OCI-LY3 (cell line): ENCODE measurements around the gene GPX1.
"Not testable (repeated sequence)": the region's sequence is repeated elsewhere in the genome, so short reads cannot be mapped to it uniquely, and the experiment has no call there.

ENCODE experiments used
- H2AFZ ChIP-seq: fragments of 200-600, 300-600 bp; shearing (Covaris generic); 2 replicates; pipeline ENCODE4 v1.6.0; 2014; ENCODE audit warnings: antibody characterized with exemption, low read depth, low read length
- H3K27ac ChIP-seq: fragments of 200-600, 300-600 bp; sonication (generic); 2 replicates; pipeline ENCODE4 v1.5.1; 2014; ENCODE audit warnings: mild to moderate bottlenecking, low read length, moderate library complexity, mixed read lengths
- H3K27me3 ChIP-seq: fragments of 200-600, 300-600 bp; sonication (generic); 2 replicates; pipeline ENCODE4 v1.6.1; 2014; ENCODE audit warnings: low read depth, low read length, mixed read lengths
- H3K36me3 ChIP-seq: fragments of 200-600, 300-600 bp; sonication (generic); replicated peaks from 2 replicates; pipeline ENCODE3; 2014; ENCODE audit warnings: low read depth, low read length, mixed read lengths
- H3K4me1 ChIP-seq: fragments of 300-600, 200-600 bp; sonication (generic); 2 replicates; pipeline ENCODE4 v1.6.1; 2014; ENCODE audit warnings: low read length, mixed read lengths
- H3K4me2 ChIP-seq: fragments of 200-600, 300-600 bp; sonication (generic); 2 replicates; pipeline ENCODE4 v1.6.1; 2014; ENCODE audit warnings: low read length, mixed read lengths
- H3K4me3 ChIP-seq: fragments of 300-600, 200-600 bp; sonication (generic); 2 replicates; pipeline ENCODE4 v1.5.1; 2014; ENCODE audit warnings: antibody characterized with exemption, mild to moderate bottlenecking, low read length, moderate library complexity
- H3K79me2 ChIP-seq: fragments of 300-600, 200-600 bp; shearing (Covaris generic); 2 replicates; pipeline ENCODE4 v1.6.1; 2014; ENCODE audit warnings: mild to moderate bottlenecking, low read length, mixed read lengths
- H3K9ac ChIP-seq: fragments of 300-600, 200-600 bp; shearing (Covaris generic); 2 replicates; pipeline ENCODE4 v1.6.0; 2014; ENCODE audit warnings: mild to moderate bottlenecking, low read length, moderate library complexity
- H3K9me3 ChIP-seq: fragments of 200-600, 300-600 bp; shearing (Covaris generic); 2 replicates; pipeline ENCODE4 v1.6.1; 2014; ENCODE audit warnings: low read length, mixed read lengths; ENCODE audit not compliant: insufficient read depth
- H4K20me1 ChIP-seq: fragments of 200-600, 300-600 bp; sonication (generic); 2 replicates; pipeline ENCODE4 v1.6.1; 2016; ENCODE audit warnings: low read length, mixed read lengths; ENCODE audit not compliant: insufficient read depth
- CTCF ChIP-seq: fragments of 200-600, 300-600 bp; sonication (generic); IDR thresholded peaks from 2 replicates; pipeline ENCODE4 v1.5.1; 2014; ENCODE audit warnings: antibody characterized with exemption, low read length, low read depth
- EZH2phosphoT487 ChIP-seq: fragments of 200-600 bp; shearing (Covaris generic); IDR thresholded peaks from 2 replicates; pipeline ENCODE4 v1.6.1; 2018; ENCODE audit warnings: antibody characterized with exemption, mixed run types, low read depth

GPX1 gene

DNA sequence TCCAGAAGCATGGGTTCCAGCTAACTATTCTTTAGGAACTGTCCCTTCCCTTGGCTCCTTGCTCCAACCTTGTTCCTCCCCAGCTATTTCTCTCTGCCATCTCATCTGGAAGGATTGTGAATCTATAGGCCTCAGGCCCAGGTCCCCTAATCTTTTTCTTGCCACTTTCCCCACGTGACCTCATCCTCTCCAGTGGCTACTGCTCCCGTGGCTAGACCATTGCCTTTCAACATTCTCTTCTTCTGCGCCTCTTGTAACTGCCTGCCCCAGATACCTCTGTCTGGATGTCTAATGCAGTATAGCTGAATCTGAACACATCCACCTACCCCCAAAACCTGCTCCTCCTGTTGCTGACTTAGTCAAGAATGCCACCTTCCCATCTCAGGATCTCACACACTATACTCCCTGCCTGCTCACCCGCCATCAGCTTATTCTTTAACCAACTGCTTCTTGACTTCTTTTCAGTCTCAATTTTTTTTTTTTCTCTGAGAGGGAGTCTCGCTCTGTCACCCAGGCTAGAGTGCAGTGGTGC lies 5.2 kb downstream of the GPX1 start:
- TF ChIP-seq CTCF (no peak), EZH2phosphoT487 (no peak)
- peaks cover 26% of the 10 kb centered on the region for H3K4me1 ChIP-seq
- H4K20me1 ChIP-seq = no peaks in the 10 kb centered on the region
- H3K4me2 ChIP-seq = no peak overlapping the region
- peaks cover 14% of the 10 kb centered on the region for H3K36me3 ChIP-seq
- no peak overlapping the region for H3K9ac ChIP-seq
- no peaks in the 10 kb centered on the region for H3K27me3 ChIP-seq
- peaks cover 16% of the 10 kb centered on the region for H3K79me2 ChIP-seq
- H3K9me3 ChIP-seq = no peaks in the 10 kb centered on the region
- no peak overlapping the region for H3K27ac ChIP-seq
- H3K4me3 ChIP-seq = no peak overlapping the region
- H2AFZ ChIP-seq = no peak overlapping the region

- TF ChIP-seq EZH2phosphoT487 = no peak
- TF ChIP-seq CTCF = no peak
- H3K9me3 ChIP-seq = no peaks in the 10 kb centered on the region
- H3K4me1 ChIP-seq = peaks cover 23% of the 10 kb centered on the region
- no peak overlapping the region for H3K27ac ChIP-seq
- H3K9ac ChIP-seq = no peak overlapping the region
- H3K4me3 ChIP-seq = no peak overlapping the region
- H3K4me2 ChIP-seq = 0 out of 2 replicates have a peak overlapping the region, but pooled peaks have one; percentile 6
- H4K20me1 ChIP-seq = no peaks in the 10 kb centered on the region
- no peak overlapping the region for H2AFZ ChIP-seq
- peaks cover 10% of the 10 kb centered on the region for H3K79me2 ChIP-seq
- no peaks in the 10 kb centered on the region for H3K27me3 ChIP-seq
- peaks cover 14% of the 10 kb centered on the region for H3K36me3 ChIP-seq
Observed at GRCh38 chr3:49352281-49352680, 5.9 kb downstream of the GPX1 start.

DNA sequence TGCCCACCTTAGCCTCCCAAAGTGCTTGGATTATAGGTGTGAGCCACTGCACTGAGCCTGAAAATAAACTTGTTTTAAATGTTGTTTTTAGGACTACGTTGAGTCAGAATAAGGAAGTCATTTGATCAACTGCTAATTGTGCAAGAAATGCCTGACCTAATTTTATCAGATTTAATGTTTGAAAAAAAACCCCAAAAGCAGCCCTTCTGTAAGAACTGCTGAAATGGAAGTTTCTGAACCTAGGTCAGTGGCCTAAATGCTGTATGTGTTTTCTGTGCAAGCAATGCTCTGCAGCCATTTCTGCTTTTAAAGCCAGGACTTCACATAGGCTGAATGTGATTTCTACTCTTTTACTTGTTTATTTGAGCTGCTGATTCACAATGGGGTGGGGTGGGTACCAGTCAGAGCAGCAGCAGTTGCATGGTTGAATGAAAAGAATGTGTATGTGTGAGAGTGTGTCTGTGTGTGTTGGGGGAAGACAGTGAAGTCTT lies 6.6 kb downstream of the GPX1 start:
- H2AFZ ChIP-seq = peak overlapping the region; percentile 74; the same call in 1 of the 2 replicates
- H3K4me3 ChIP-seq = no peak overlapping the region
- no peak overlapping the region for H3K9ac ChIP-seq
- H3K4me2 ChIP-seq = peak overlapping the region; percentile 31; the same call in 1 of the 2 replicates
- no peaks in the 10 kb centered on the region for H3K27me3 ChIP-seq
- H3K79me2 ChIP-seq = peaks cover 5% of the 10 kb centered on the region
- TF ChIP-seq EZH2phosphoT487 (no peak), CTCF (no peak)
- peaks cover 22% of the 10 kb centered on the region for H3K4me1 ChIP-seq
- H3K9me3 ChIP-seq = no peaks in the 10 kb centered on the region
- H3K36me3 ChIP-seq = peaks cover 14% of the 10 kb centered on the region
- no peaks in the 10 kb centered on the region for H4K20me1 ChIP-seq
- H3K27ac ChIP-seq = 0 out of 2 replicates have a peak overlapping the region, but pooled peaks have one; percentile 25

GRCh38 chr3:49349348-49350114 lies 8.6 kb downstream of the GPX1 start:
- Histone ChIP-seq H3K4me3 (no peak overlapping the region), H3K79me2 (no peaks in the 10 kb centered on the region), H3K9me3 (no peaks in the 10 kb centered on the region), H2AFZ (no peak overlapping the region), H3K4me1 (peaks cover 35% of the 10 kb centered on the region), H3K27ac (no peak overlapping the region), H3K36me3 (peaks cover 3% of the 10 kb centered on the region), H3K9ac (no peak overlapping the region), H3K4me2 (no peak overlapping the region), H4K20me1 (no peaks in the 10 kb centered on the region), H3K27me3 (no peaks in the 10 kb centered on the region)
- TF ChIP-seq EZH2phosphoT487 (no peak), CTCF (no peak)

DNA sequence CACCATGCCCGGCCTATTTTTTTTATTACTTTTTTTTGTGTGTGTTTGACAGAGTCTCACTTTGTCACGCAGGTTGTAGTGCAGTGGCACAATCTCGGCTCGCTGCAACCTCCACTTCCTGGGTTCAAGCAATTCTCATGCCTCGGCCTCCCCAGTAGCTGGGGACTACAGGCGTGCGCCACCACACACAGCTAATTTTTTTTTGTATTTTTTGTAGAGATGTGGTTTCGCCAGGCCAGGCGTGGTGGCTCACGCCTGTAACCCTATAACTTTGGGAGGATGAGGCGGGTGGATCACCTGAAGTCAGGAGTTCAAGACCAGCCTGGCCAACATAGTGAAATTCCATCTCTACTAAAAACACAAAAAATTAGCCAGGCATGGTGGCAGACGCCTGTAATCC lies 9.8 kb downstream of the GPX1 start:
- not testable (repeated sequence) for H3K4me3 ChIP-seq, H2AFZ ChIP-seq, H4K20me1 ChIP-seq, H3K27me3 ChIP-seq, H3K4me2 ChIP-seq, H3K79me2 ChIP-seq, H3K36me3 ChIP-seq, H3K27ac ChIP-seq, H3K9me3 ChIP-seq, H3K9ac ChIP-seq
- H3K4me1 ChIP-seq = peaks cover 44% of the 10 kb centered on the region
